Osteocyte (in vitro differentiated cells): Measurements from ENCODE around the gene HIPK1. TPM values are rescaled to one million over a fixed set of nuclear protein-coding genes. Genes with fewer than 3 reads are reported as not detected.

Experiments
- DNase-seq: peaks from one replicate; pipeline ENCODE4 v3.0.0; 2021; ENCODE audit warnings: mixed read lengths; ENCODE audit not compliant: unreplicated experiment; ENCODE audit errors: extremely low spot score
- H3K27ac Mint-ChIP-seq: one replicate; pipeline ENCODE4 v1.8.0; 2021; ENCODE audit warnings: mild to moderate bottlenecking, mixed read lengths; ENCODE audit not compliant: unreplicated experiment
- H3K27me3 Mint-ChIP-seq: one replicate; pipeline ENCODE4 v1.8.0; 2021; ENCODE audit warnings: mixed read lengths; ENCODE audit not compliant: unreplicated experiment
- H3K36me3 Mint-ChIP-seq: one replicate; pipeline ENCODE4 v1.8.0; 2021; ENCODE audit warnings: mixed read lengths; ENCODE audit not compliant: unreplicated experiment
- H3K4me1 Mint-ChIP-seq: one replicate; pipeline ENCODE4 v1.8.0; 2021; ENCODE audit warnings: mixed read lengths; ENCODE audit not compliant: unreplicated experiment
- H3K4me3 Mint-ChIP-seq: one replicate; pipeline ENCODE4 v1.8.0; 2021; ENCODE audit warnings: mild to moderate bottlenecking, moderate library complexity, mixed read lengths; ENCODE audit not compliant: unreplicated experiment
- H3K9me3 Mint-ChIP-seq: one replicate; pipeline ENCODE4 v1.8.0; 2021; ENCODE audit warnings: mixed read lengths; ENCODE audit not compliant: unreplicated experiment
- CTCF ChIP-seq: fragments of 200-600 bp; sonication (generic); IDR thresholded peaks from 2 replicates; pipeline ENCODE4 v1.5.0; 2021; ENCODE audit warnings: antibody characterized with exemption, mild to moderate bottlenecking, moderate library complexity
- total RNA-seq: library from RNA; stranded (reverse); gene quantifications from 2 replicates; pipeline ENCODE4 v1.2.1, GENCODE V29; 2021

Gene HIPK1
- total RNA-seq, 1 donor from 2014 or later: 62.5 TPM

GRCh38 chr1:113984710-113985109, 55.6 kb downstream of the HIPK1 start:
- peak overlapping the region; percentile 88 for H3K27ac Mint-ChIP-seq
- H3K27me3 Mint-ChIP-seq: no peaks in the 10 kb centered on the region
- no peak overlapping the region for H3K4me3 Mint-ChIP-seq
- TF ChIP-seq CTCF: no peak
- H3K9me3 Mint-ChIP-seq: peaks cover 5% of the 10 kb centered on the region
- H3K4me1 Mint-ChIP-seq: peaks cover 57% of the 10 kb centered on the region
- DNase-seq: no peak
- peaks cover 2% of the 10 kb centered on the region for H3K36me3 Mint-ChIP-seq

- H3K36me3 Mint-ChIP-seq: peaks cover 2% of the 10 kb centered on the region
- H3K9me3 Mint-ChIP-seq: peaks cover 5% of the 10 kb centered on the region
- H3K4me3 Mint-ChIP-seq: no peak overlapping the region
- TF ChIP-seq CTCF: no peak
- H3K27me3 Mint-ChIP-seq: no peaks in the 10 kb centered on the region
- DNase-seq: no peak
- peaks cover 39% of the 10 kb centered on the region for H3K4me1 Mint-ChIP-seq
- H3K27ac Mint-ChIP-seq: no peak overlapping the region
These were observed 57.7 kb downstream of the HIPK1 start for GRCh38 chr1:113986802-113987201.

GRCh38 chr1:113987259-113987658, 58.1 kb downstream of the HIPK1 start:
- H3K4me3 Mint-ChIP-seq: no peak overlapping the region
- peaks cover 2% of the 10 kb centered on the region for H3K36me3 Mint-ChIP-seq
- peaks cover 5% of the 10 kb centered on the region for H3K9me3 Mint-ChIP-seq
- no peak for DNase-seq
- H3K4me1 Mint-ChIP-seq: peaks cover 35% of the 10 kb centered on the region
- no peak for TF ChIP-seq CTCF
- H3K27ac Mint-ChIP-seq: no peak overlapping the region
- no peaks in the 10 kb centered on the region for H3K27me3 Mint-ChIP-seq

- peaks cover 3% of the 10 kb centered on the region for H3K4me1 Mint-ChIP-seq
- no peak for DNase-seq
- H3K27me3 Mint-ChIP-seq: no peaks in the 10 kb centered on the region
- H3K4me3 Mint-ChIP-seq: no peak overlapping the region
- peaks cover 7% of the 10 kb centered on the region for H3K36me3 Mint-ChIP-seq
- H3K27ac Mint-ChIP-seq: no peak overlapping the region
- peaks cover 19% of the 10 kb centered on the region for H3K9me3 Mint-ChIP-seq
- TF ChIP-seq CTCF: no peak
These were observed 61.4 kb downstream of the HIPK1 start for GRCh38 chr1:113990530-113990929.

GRCh38 chr1:113990961-113991360, 61.8 kb downstream of the HIPK1 start:
- Mint-ChIP-seq H3K27me3 (no peaks in the 10 kb centered on the region), H3K4me3 (no peak overlapping the region), H3K27ac (no peak overlapping the region), H3K4me1 (peaks cover 3% of the 10 kb centered on the region), H3K9me3 (peaks cover 20% of the 10 kb centered on the region), H3K36me3 (peaks cover 7% of the 10 kb centered on the region)
- DNase-seq: no peak
- no peak for TF ChIP-seq CTCF
